GM21825 (cell line): ENCODE measurements around the gene BABAM2.
"Not testable (repeated sequence)": the region's sequence is repeated elsewhere in the genome, so short reads cannot be mapped to it uniquely, and the experiment has no call there.

Experiments
- ATAC-seq: cut with Tn5 transposase; IDR thresholded peaks from one replicate; pipeline ENCODE4 v1.9.1; 2021; ENCODE audit warnings: mild to moderate bottlenecking, moderate library complexity; ENCODE audit not compliant: unreplicated experiment

BABAM2 gene

GRCh38 chr2:28227498-28227897, 337.0 kb downstream of the BABAM2 start:
- no peak for ATAC-seq

- no peak for ATAC-seq
Measured at GRCh38 chr2:28228434-28228995, 338.0 kb downstream of the BABAM2 start.

- ATAC-seq: no peak
Measured at GRCh38 chr2:28231110-28231631, 340.6 kb downstream of the BABAM2 start.

- ATAC-seq: no peak
Measured at GRCh38 chr2:28232295-28232694, 341.8 kb downstream of the BABAM2 start.

- ATAC-seq: no peak
Measured at GRCh38 chr2:28233164-28233676, 342.7 kb downstream of the BABAM2 start.

- no peak for ATAC-seq
Measured at GRCh38 chr2:28234807-28235206, 344.3 kb downstream of the BABAM2 start.

GRCh38 chr2:28239207-28239606, 348.7 kb downstream of the BABAM2 start:
- no peak for ATAC-seq

- ATAC-seq: no peak
Measured at GRCh38 chr2:28240937-28241336, 350.4 kb downstream of the BABAM2 start.

- ATAC-seq: no peak
Measured at GRCh38 chr2:28247290-28247689, 356.8 kb downstream of the BABAM2 start.

- no peak for ATAC-seq
Measured at GRCh38 chr2:28247734-28248133, 357.2 kb downstream of the BABAM2 start.

GRCh38 chr2:28248511-28248910, 358.0 kb downstream of the BABAM2 start:
- ATAC-seq: no peak

- no peak for ATAC-seq
Measured at GRCh38 chr2:28250006-28250405, 359.5 kb downstream of the BABAM2 start.

GRCh38 chr2:28251337-28251736, 360.8 kb downstream of the BABAM2 start:
- ATAC-seq: no peak

GRCh38 chr2:28252311-28252710, 361.8 kb downstream of the BABAM2 start:
- peak; percentile 92 for ATAC-seq

- ATAC-seq: no peak
Measured at GRCh38 chr2:28253543-28253942, 363.0 kb downstream of the BABAM2 start.

GRCh38 chr2:28255231-28255630, 364.7 kb downstream of the BABAM2 start:
- ATAC-seq: not testable (repeated sequence)

GRCh38 chr2:28257182-28257581, 366.7 kb downstream of the BABAM2 start:
- no peak for ATAC-seq

GRCh38 chr2:28259226-28259625, 368.7 kb downstream of the BABAM2 start:
- ATAC-seq: not testable (repeated sequence)

GRCh38 chr2:28263690-28264089, 373.2 kb downstream of the BABAM2 start:
- ATAC-seq: no peak

GRCh38 chr2:28267282-28267681, 376.8 kb downstream of the BABAM2 start:
- no peak for ATAC-seq

GRCh38 chr2:28268386-28268785, 377.9 kb downstream of the BABAM2 start:
- ATAC-seq: no peak

GRCh38 chr2:28269019-28269784, 378.7 kb downstream of the BABAM2 start:
- ATAC-seq: no peak
